Measurements from ENCODE around the gene THAP4.

Gene THAP4

GRCh38 chr2:241638940-241639339 lies 2.0 kb upstream of the THAP4 start:
- no peak for DNase-seq (ENCODE audit: low read depth)

GRCh38 chr2:241637795-241638660 lies 1.1 kb upstream of the THAP4 start:
- no peak for DNase-seq (ENCODE audit: low read depth)

- peak; percentile 10 for DNase-seq (ENCODE audit: low read depth)
These were observed 558 bp downstream of the THAP4 start for GRCh38 chr2:241636182-241637017.

- no peak for DNase-seq (ENCODE audit: low read depth)
These were observed 1.2 kb downstream of the THAP4 start for GRCh38 chr2:241635756-241636155.

GRCh38 chr2:241633561-241633960 lies 3.4 kb downstream of the THAP4 start:
- no peak for DNase-seq (ENCODE audit: low read depth)

DNA sequence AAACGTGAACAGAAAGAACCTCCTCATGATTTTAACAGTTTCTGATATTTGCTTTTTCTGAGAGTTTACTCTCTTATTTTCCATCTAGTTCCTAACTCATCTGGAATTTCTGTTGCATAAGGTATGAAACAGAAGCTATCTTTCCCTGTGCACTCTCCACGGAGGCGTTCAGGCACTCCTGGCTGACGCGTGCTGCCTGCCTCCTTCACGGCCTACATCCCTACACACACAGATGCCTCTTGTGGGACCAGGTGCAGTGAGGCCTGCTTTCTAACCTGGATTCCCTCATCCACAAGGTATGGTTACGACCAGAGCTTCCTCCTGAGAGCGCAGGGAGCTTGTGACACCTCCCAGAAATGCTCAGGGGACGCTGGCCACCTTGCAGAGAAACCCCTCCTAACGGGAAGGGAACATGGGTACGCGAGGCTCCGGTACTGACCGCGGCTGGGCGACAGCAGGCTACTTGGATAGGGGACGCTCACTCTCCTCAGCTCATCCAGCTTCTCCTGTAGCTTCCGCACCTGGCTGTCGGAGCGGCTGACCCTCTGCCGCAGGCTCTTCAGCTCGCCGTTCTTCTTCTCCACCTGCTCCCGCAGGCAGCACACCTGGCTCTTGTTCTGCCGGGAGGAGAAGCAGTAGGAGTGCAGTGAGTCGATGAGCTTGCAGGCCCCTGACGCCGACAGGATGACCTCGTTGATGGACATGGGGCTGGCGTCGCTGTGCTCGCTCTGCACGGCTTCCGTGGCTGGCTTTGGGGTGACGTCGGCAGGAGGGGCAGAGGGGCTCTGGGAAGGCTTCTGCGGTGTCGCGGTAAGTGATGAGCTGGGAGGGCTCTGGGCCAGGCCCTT lies 4.3 kb downstream of the THAP4 start:
- DNase-seq (ENCODE audit: low read depth), result no peak

- no peak for DNase-seq (ENCODE audit: low read depth)
These were observed 7.1 kb downstream of the THAP4 start for GRCh38 chr2:241629762-241630435.

- DNase-seq (ENCODE audit: low read depth), result no peak
These were observed 9.3 kb downstream of the THAP4 start for GRCh38 chr2:241627675-241628074.

- peak; percentile 51 for DNase-seq (ENCODE audit: low read depth)
These were observed 16.6 kb downstream of the THAP4 start for GRCh38 chr2:241620419-241620769.

GRCh38 chr2:241619597-241620418 lies 17.1 kb downstream of the THAP4 start:
- no peak for DNase-seq (ENCODE audit: low read depth)

DNA sequence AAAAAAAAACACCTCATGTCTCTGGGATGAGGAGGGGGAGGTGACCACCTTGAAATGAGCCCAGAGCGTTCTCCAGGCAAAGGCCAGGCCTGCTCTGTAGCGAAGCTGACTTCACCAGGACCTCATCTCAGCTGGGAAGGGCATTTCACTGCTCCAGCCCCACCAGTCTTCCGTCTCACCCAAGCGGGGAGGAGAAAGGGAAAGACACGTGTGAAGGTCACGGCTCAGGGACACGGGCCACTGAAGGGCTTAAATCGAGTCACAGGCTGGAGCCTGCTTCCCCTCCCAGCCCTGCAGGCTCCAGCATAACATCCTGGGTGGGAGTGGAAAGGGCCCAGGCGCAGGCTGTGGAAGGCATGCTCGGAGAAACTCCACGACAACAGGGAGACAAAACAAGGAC lies 18.1 kb downstream of the THAP4 start:
- no peak for DNase-seq (ENCODE audit: low read depth)

- no peak for DNase-seq (ENCODE audit: low read depth)
These were observed 18.6 kb downstream of the THAP4 start for GRCh38 chr2:241618296-241618805.

GRCh38 chr2:241617431-241618154 lies 19.4 kb downstream of the THAP4 start:
- no peak for DNase-seq (ENCODE audit: low read depth)

DNA sequence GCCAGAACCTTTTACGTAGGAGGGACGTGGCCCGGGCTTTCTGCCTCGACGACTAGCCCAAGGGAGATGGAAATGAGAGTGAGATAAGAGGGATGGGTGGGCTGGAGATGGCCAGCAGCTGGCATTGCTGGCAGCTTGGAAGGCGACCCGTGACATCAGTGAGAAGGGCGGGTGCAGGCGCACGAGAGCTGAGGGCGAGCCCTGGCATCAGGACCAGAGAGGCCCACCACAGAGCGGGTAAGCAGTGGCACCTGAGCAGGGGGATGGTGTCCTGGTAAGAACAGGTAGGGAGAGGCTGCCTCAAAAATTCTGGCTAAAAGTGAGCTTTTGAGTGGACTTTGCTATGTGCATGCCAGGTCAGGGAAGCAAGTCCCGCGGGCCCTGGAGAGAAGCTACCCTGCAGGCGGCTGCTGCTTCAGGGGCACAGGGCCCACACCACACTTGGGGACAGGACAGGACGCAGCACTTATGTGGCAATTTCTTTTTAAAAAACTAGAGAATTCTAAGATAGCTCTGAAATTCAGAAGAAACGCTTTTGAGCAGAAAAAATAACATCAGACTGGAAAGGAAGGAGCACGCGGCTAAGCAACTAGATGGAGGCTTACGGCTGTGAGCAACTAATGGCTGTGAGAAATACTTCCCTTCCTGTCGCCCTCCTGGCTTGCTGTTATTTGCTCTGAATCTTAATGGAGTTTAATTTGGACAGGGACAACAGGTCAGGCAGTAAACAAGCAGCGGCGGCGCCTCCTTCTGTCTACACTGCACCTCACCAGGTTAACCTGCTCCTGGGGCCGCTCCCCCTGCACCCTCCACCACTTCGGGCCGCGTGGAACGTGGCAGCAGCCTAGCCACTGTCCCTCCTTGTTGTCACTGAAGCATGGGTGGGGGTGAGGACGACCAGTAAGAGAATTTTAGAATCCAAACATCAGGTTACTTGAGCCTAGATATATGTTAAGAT lies 20.5 kb downstream of the THAP4 start:
- no peak for DNase-seq (ENCODE audit: low read depth)

DNA sequence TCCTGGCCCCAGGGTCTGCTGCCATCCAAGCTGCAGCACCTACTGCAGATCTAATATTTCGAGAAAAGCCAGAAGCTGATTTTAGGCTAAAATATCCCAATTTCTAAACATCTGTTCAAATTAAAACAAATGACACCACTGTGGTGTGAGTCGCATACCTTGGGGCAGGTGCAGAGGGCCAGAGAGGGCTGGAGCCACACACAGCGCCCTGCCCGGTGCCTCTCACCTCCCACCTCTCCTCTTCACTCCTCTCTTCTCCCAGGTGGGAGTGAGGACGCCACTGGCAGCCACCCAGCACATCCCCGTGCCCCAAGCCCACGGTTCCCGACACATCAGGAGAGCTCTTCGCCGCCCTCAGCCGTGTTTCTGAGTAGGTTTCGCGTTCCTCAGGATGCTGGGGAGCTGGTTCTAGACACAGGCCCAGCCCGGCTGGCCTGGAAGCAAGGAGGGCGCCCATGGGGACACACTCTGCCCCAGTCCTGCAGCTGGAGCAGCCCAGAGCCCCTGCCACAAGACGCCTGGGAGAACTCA lies 21.4 kb downstream of the THAP4 start:
- no peak for DNase-seq (ENCODE audit: low read depth)

DNA sequence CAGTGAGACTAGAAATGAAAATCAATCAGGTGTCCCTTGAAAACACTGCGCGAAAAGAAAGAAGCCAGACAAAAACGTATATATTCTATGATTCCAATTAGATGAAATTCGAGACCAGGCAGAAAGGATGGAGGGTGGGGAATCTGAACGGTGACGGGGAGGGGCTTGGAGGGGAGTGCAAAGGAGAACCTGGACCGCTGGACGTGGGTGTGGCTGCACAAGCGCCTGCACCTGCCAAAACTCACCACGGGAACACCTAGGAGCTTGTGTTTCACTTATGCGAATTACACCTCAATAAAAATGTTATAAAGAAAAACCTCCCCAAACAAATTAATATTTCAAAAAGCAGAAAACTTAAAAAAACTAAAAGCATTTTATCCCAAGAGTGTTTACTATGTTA lies 21.9 kb downstream of the THAP4 start:
- no peak for DNase-seq (ENCODE audit: low read depth)

DNA sequence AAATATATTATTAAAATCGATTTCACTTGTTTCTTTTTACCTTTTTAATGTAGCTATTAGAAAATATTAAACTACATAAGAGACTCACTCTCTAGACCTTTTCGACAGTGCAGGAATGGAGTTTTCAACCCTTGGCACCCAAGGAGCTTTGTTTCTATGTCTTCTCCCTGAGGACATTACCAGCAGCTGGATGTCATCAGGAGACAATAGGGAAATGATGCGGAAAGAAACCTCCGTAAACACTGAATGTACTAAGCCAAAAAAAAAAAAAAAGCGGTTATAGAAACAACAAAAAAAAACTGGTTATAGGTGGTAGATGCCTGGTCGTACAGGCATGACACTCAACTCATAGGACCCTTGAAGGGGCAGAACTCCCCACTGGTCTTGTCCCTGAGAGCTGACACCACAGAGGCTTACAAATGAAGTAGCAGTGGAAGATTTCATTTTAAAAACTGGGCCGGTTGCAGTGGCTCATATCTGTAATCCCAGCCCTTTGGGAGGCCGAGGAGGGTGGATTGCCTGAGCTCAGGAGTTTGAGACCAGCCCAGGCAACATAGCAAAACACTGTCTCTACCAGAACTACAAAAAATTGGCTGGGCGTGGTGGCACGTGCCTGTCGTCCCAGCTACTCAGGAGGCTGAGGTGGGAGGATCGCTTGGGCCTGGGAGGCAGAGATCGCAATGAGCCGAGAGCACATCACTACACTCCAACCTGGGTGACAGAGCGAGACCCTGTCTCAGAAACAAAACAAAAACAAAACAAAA lies 23.8 kb downstream of the THAP4 start:
- DNase-seq (ENCODE audit: low read depth), result no peak

Data from activated T-helper 9 cell treated with anti-CD3 and anti-CD28 coated beads, Interleukin-2, amount 50 U/mL, for 16 hours (primary cell).